SJCRH30 (cell line): ENCODE measurements around the gene MAP2K1. TPM values are rescaled to one million over a fixed set of nuclear protein-coding genes. Genes with fewer than 3 reads are reported as not detected.
"Not testable (repeated sequence)": the region's sequence is repeated elsewhere in the genome, so short reads cannot be mapped to it uniquely, and the experiment has no call there.

ENCODE experiments used
- DNase-seq, 2 experiments: peaks; one replicate each; pipeline ENCODE4 v3.0.0-alpha.2; 2015 to 2020
- H3K27ac ChIP-seq: fragments of 250-450 bp; sonication (Bioruptor Pico); 2 replicates; pipeline ENCODE4 v1.5.1; 2020; ENCODE audit warnings: mild to moderate bottlenecking, moderate library complexity
- H3K27me3 ChIP-seq: fragments of 250-450 bp; sonication (Bioruptor Pico); 2 replicates; pipeline ENCODE4 v1.5.1; 2020; ENCODE audit warnings: mild to moderate bottlenecking, moderate library complexity
- H3K36me3 ChIP-seq: fragments of 250-450 bp; sonication (Bioruptor Pico); 2 replicates; pipeline ENCODE4 v1.5.1; 2020; ENCODE audit warnings: mild to moderate bottlenecking, moderate library complexity
- H3K4me1 ChIP-seq: fragments of 250-450 bp; sonication (Bioruptor Pico); 2 replicates; pipeline ENCODE4 v1.5.1; 2020; ENCODE audit warnings: mild to moderate bottlenecking, moderate library complexity
- H3K4me3 ChIP-seq: fragments of 250-450 bp; sonication (Bioruptor Pico); 2 replicates; pipeline ENCODE4 v1.5.1; 2020; ENCODE audit warnings: mild to moderate bottlenecking, moderate library complexity
- H3K9me3 ChIP-seq: fragments of 250-450 bp; sonication (Bioruptor Pico); replicated peaks from 2 replicates; pipeline ENCODE4 v1.5.1; 2020; ENCODE audit warnings: mild to moderate bottlenecking, moderate library complexity
- total RNA-seq: library from RNA; depleted of rRNA; stranded (reverse); fragments of >200 nt; shearing (Covaris generic); gene quantifications from 2 replicates; pipeline ENCODE4 v1.2.3, GENCODE V29; 2014

MAP2K1 gene
- total RNA-seq, 1 experiment from 2014 or later = 79.8 TPM

DNA sequence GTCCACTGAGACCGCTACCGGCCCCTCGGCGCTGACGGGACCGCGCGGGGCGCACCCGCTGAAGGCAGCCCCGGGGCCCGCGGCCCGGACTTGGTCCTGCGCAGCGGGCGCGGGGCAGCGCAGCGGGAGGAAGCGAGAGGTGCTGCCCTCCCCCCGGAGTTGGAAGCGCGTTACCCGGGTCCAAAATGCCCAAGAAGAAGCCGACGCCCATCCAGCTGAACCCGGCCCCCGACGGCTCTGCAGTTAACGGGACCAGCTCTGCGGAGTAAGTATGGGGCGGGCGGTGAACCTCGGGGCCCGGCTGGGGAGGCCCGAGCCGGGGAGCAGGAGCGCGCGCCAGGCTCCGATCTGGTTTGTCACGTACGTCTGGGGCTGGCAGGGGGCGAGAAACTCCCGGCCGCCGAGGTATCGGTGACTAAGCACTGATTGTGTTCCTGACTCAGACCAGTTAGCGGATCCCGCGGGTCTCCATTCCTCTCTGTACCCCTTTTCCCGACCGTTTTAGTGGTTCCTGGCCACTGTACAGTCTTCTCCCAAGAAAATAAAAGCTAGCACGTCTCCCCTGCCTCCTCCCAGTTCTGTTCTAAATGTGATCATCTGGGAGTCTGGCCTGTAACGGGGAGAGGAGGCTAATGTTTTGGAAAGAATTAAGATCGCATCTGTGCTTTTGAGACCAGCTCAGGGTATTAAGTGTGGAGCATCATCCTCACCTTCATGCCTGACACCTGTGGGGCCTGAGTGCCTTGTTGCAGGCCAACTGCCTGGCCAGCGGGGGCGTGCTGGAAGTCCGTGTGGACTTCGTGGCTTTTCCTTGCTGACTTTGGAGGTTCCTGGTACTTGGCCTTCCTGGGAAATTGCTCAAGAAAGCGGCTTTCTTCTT is 691 bp downstream of the MAP2K1 start:
- Histone ChIP-seq H3K27ac (peak overlapping the region; percentile 52), H3K36me3 (peaks cover 14% of the 10 kb centered on the region), H3K9me3 (no peaks in the 10 kb centered on the region), H3K4me1 (0 out of 2 replicates have a peak, but pooled peaks cover 4% of the 10 kb centered on the region), H3K27me3 (no peaks in the 10 kb centered on the region), H3K4me3 (peak overlapping the region; percentile 89)
- DNase-seq = peak; percentile 62 to 69

GRCh38 chr15:66388043-66388363 is 1.3 kb downstream of the MAP2K1 start:
- Histone ChIP-seq H3K27ac (peak overlapping the region; percentile 52; the same call in 1 of the 2 replicates), H3K9me3 (no peaks in the 10 kb centered on the region)
- DNase-seq = no peak

GRCh38 chr15:66388576-66388975 is 1.9 kb downstream of the MAP2K1 start:
- Histone ChIP-seq H3K27me3 (no peaks in the 10 kb centered on the region), H3K4me1 (0 out of 2 replicates have a peak, but pooled peaks cover 4% of the 10 kb centered on the region), H3K27ac (no peak overlapping the region), H3K36me3 (peaks cover 19% of the 10 kb centered on the region), H3K4me3 (peak overlapping the region; percentile 89), H3K9me3 (no peaks in the 10 kb centered on the region)
- DNase-seq = no peak

More at GRCh38 chr15:66388043-66388363, 1.3 kb downstream of the MAP2K1 start:
- H3K4me1 ChIP-seq = 0 out of 2 replicates have a peak, but pooled peaks cover 4% of the 10 kb centered on the region
- H3K4me3 ChIP-seq = peak overlapping the region; percentile 89
- H3K27me3 ChIP-seq = no peaks in the 10 kb centered on the region
- peaks cover 19% of the 10 kb centered on the region for H3K36me3 ChIP-seq

- Histone ChIP-seq H3K27me3 (no peaks in the 10 kb centered on the region), H3K36me3 (peaks cover 19% of the 10 kb centered on the region), H3K9me3 (no peaks in the 10 kb centered on the region), H3K4me3 (no peak overlapping the region), H3K27ac (no peak overlapping the region), H3K4me1 (0 out of 2 replicates have a peak, but pooled peaks cover 4% of the 10 kb centered on the region)
- no peak for DNase-seq
Measured at GRCh38 chr15:66389098-66389858, 2.6 kb downstream of the MAP2K1 start.

DNA sequence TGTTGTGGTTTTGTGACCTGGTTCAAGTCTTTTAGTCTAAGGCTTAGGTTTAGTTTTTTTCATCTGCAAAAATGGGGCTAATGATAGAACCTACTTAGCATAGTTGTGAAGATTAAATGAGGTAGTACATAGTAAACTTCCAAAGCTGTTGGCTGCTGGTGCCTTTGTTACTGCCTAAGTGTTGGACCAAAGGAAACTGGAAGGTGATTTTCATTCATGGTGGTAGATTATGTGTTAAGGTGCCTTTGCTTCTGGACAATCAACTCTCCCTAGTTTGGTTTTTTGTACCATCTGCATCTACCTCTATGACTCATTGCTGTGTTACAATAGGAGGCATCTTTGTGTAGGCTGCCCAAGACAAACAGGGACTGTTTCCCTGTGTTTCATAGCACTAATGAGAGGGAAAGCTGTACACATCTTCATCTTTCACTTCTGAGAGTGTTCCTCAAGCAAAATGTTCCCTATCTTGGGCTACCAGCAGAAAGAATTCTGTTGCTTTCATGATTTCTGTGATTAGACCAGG is 3.2 kb downstream of the MAP2K1 start:
- no peak for DNase-seq
- Histone ChIP-seq H3K27me3 (no peaks in the 10 kb centered on the region), H3K4me1 (0 out of 2 replicates have a peak, but pooled peaks cover 4% of the 10 kb centered on the region), H3K4me3 (no peak overlapping the region), H3K9me3 (no peaks in the 10 kb centered on the region), H3K27ac (no peak overlapping the region), H3K36me3 (peaks cover 19% of the 10 kb centered on the region)

DNA sequence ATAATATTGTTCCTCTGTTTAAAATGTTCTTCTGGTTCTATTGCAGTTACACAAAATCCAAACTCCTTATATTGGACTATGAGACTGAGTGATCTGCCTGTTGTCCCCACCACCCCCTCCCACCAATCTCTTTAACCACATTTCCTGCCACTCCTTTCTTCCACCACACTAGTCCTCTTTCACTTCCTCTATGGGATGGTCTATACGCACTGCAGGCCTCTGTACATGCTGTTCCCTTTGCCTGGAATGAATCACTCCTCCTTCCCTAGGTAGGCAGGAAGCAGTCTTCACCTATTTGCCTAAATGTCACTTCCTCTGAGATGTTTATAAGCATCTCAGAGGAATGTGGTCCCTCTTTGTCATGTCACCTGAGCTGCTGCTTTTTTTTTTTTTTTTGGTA is 4.0 kb downstream of the MAP2K1 start:
- no peak for DNase-seq
- Histone ChIP-seq H3K27me3 (no peaks in the 10 kb centered on the region), H3K27ac (no peak overlapping the region), H3K4me1 (0 out of 2 replicates have a peak, but pooled peaks cover 4% of the 10 kb centered on the region), H3K4me3 (no peak overlapping the region), H3K9me3 (no peaks in the 10 kb centered on the region), H3K36me3 (peaks cover 19% of the 10 kb centered on the region)

DNA sequence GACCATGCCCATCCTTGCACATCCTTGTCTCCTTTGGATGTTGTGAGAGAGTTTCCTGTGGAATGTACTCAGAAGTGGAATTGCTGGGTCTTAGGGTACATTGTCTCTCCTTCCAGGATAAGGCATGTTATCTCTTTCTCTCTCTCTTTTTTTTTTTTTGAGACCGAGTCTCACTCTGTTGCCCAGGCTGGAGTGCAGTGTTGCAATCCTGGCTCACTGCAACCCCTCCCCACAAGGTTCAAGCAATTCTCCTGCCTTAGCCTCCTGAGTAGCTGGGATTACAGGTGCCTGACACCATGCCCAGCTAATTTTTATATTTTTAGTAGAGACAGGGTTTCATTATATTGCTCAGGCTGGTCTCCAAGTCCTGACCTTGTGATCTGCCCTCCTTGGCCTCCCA is 6.3 kb downstream of the MAP2K1 start:
- peaks cover 28% of the 10 kb centered on the region for H3K36me3 ChIP-seq
- DNase-seq, H3K9me3 ChIP-seq, H3K4me3 ChIP-seq, H3K27ac ChIP-seq, H3K27me3 ChIP-seq, H3K4me1 ChIP-seq: not testable (repeated sequence)

DNA sequence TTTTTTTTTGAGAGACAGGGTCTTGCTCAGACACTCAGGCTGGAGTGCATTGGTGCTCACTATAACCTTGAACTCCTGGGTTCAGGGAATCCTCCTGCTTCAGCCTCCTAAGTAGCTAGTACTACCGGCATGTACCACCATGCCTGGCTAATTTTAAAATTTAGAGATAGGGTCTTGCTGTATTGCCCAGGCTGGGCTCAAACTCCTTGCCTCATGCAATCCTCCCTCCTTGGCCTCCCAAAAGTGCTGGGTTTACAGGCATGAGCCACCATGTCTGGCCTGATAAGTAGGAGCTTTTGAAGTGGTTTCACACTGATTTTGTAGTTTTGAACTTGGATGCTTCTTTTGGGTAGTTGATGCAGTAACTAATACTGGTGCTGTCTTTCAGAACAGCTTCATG is 7.8 kb downstream of the MAP2K1 start:
- Histone ChIP-seq H3K9me3 (no peaks in the 10 kb centered on the region), H3K4me3 (no peak overlapping the region), H3K36me3 (peaks cover 25% of the 10 kb centered on the region), H3K4me1 (no peaks in the 10 kb centered on the region), H3K27me3 (no peaks in the 10 kb centered on the region), H3K27ac (no peak overlapping the region)
- no peak for DNase-seq

DNA sequence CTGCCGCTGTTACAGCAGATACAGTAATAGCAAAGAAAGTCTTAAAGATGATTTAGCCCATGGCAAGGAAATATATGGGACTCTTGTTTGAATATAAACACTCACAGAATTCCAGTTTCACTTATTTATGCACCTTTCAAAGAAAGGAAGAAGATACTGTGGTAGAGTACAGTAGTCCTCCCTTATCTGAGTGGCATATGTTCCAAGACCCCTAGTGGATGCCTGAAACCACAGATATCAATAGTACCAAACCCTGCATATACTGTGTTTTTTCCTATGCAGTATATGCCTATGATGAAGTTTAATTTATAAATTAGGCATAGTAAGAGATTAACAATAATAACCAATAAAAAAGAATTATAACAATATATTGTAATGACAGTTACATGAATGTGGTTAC is 8.2 kb downstream of the MAP2K1 start:
- Histone ChIP-seq H3K4me3 (no peak overlapping the region), H3K27me3 (no peaks in the 10 kb centered on the region), H3K9me3 (no peaks in the 10 kb centered on the region), H3K36me3 (peaks cover 22% of the 10 kb centered on the region), H3K27ac (no peak overlapping the region), H3K4me1 (no peaks in the 10 kb centered on the region)
- no peak for DNase-seq

- peaks cover 17% of the 10 kb centered on the region for H3K4me1 ChIP-seq
Measured at GRCh38 chr15:66399276-66399675, 12.6 kb downstream of the MAP2K1 start.

GRCh38 chr15:66400351-66400774 is 13.7 kb downstream of the MAP2K1 start:
- no peaks in the 10 kb centered on the region for H3K9me3 ChIP-seq
- peaks cover 9% of the 10 kb centered on the region; the same call in 1 of the 2 replicates for H3K36me3 ChIP-seq
- H3K27ac ChIP-seq = no peak overlapping the region
- H3K4me3 ChIP-seq = no peak overlapping the region
- no peak for DNase-seq
- H3K4me1 ChIP-seq = peaks cover 27% of the 10 kb centered on the region
- H3K27me3 ChIP-seq = no peaks in the 10 kb centered on the region

More at GRCh38 chr15:66399276-66399675, 12.6 kb downstream of the MAP2K1 start:
- Histone ChIP-seq H3K27me3 (no peaks in the 10 kb centered on the region), H3K27ac (no peak overlapping the region), H3K36me3 (peaks cover 9% of the 10 kb centered on the region; the same call in 1 of the 2 replicates), H3K9me3 (no peaks in the 10 kb centered on the region), H3K4me3 (no peak overlapping the region)
- DNase-seq = no peak

GRCh38 chr15:66401130-66402021 is 14.7 kb downstream of the MAP2K1 start:
- Histone ChIP-seq H3K36me3 (peaks cover 7% of the 10 kb centered on the region; the same call in 1 of the 2 replicates), H3K27ac (no peak overlapping the region), H3K9me3 (no peaks in the 10 kb centered on the region), H3K27me3 (no peaks in the 10 kb centered on the region), H3K4me3 (no peak overlapping the region), H3K4me1 (peaks cover 38% of the 10 kb centered on the region)
- DNase-seq = no peak

GRCh38 chr15:66402761-66403284 is 16.1 kb downstream of the MAP2K1 start:
- no peak for DNase-seq
- Histone ChIP-seq H3K9me3 (no peaks in the 10 kb centered on the region), H3K4me3 (no peak overlapping the region), H3K27me3 (no peaks in the 10 kb centered on the region), H3K4me1 (peaks cover 45% of the 10 kb centered on the region), H3K36me3 (no peaks in the 10 kb centered on the region), H3K27ac (no peak overlapping the region)

- Histone ChIP-seq H3K27ac (peak overlapping the region; percentile 79; the same call in 1 of the 2 replicates), H3K4me3 (no peak overlapping the region), H3K4me1 (peaks cover 45% of the 10 kb centered on the region), H3K36me3 (no peaks in the 10 kb centered on the region), H3K9me3 (no peaks in the 10 kb centered on the region), H3K27me3 (no peaks in the 10 kb centered on the region)
- no peak for DNase-seq
Measured at GRCh38 chr15:66403323-66403722, 16.6 kb downstream of the MAP2K1 start.
